WTC11 (cell line): Measurements from ENCODE around the gene SUPT3H. TPM values are rescaled to one million over a fixed set of nuclear protein-coding genes. Genes with fewer than 3 reads are reported as not detected.

Experiments
- ATAC-seq: fragments of 200-7000 bp; cut with Tn5 transposase; 2 replicates; pipeline ENCODE4 v1.10.0; 2021; ENCODE audit warnings: mild to moderate bottlenecking, moderate library complexity
- CTCF ChIA-PET: fragments of 300-600 bp; sonication (Branson Sonifier 250); formaldehyde crosslinking; loops from one replicate; lab custom pipeline; 2021; ENCODE audit warnings: antibody characterized with exemption; lab: Charles Lee
- POLR2A ChIA-PET: fragments of 350-600 bp; sonication (Branson Sonifier 250); formaldehyde crosslinking; loops from one replicate; lab custom pipeline; 2021; ENCODE audit warnings: antibody characterized with exemption; lab: Charles Lee
- DNase-seq: peaks from one replicate; pipeline ENCODE4 v3.0.0; 2021; ENCODE audit warnings: low spot score
- H3K27ac Mint-ChIP-seq: 2 replicates; pipeline ENCODE4 v1.8.0; 2021; ENCODE audit warnings: mixed read lengths
- H3K27me3 Mint-ChIP-seq: 2 replicates; pipeline ENCODE4 v1.8.0; 2021; ENCODE audit warnings: low read depth, mild to moderate bottlenecking, moderate library complexity, mixed read lengths
- H3K36me3 Mint-ChIP-seq: 2 replicates; pipeline ENCODE4 v1.8.0; 2021; ENCODE audit warnings: mixed read lengths
- H3K4me1 Mint-ChIP-seq: 2 replicates; pipeline ENCODE4 v1.8.0; 2022; ENCODE audit warnings: mixed read lengths
- H3K4me3 Mint-ChIP-seq: 2 replicates; pipeline ENCODE4 v1.8.0; 2021; ENCODE audit warnings: mild to moderate bottlenecking, moderate library complexity, mixed read lengths
- H3K9me3 Mint-ChIP-seq: 2 replicates; pipeline ENCODE4 v1.8.0; 2021; ENCODE audit warnings: mixed read lengths
- GABPB1 ChIP-seq: sonication (generic); formaldehyde crosslinking; IDR thresholded peaks from 2 replicates; pipeline ENCODE4 v1.8.1; 2023; ENCODE audit warnings: mild to moderate bottlenecking, missing genetic modification reagents
- JAZF1 ChIP-seq: fragments of 250-450 bp; sonication (Bioruptor Pico); IDR thresholded peaks from 2 replicates; pipeline ENCODE4 v1.9.0; 2021; ENCODE audit warnings: moderate library complexity, mild to moderate bottlenecking, inconsistent platforms
- NFE2L1 ChIP-seq: sonication (generic); formaldehyde crosslinking; IDR thresholded peaks from 2 replicates; pipeline ENCODE4 v1.8.1; 2023; ENCODE audit warnings: missing genetic modification reagents
- PRRX2 ChIP-seq: fragments of 250-450 bp; sonication (Bioruptor Pico); IDR thresholded peaks from 2 replicates; pipeline ENCODE4 v1.8.0; 2021; ENCODE audit warnings: mild to moderate bottlenecking
- RELA ChIP-seq: sonication (generic); formaldehyde crosslinking; IDR thresholded peaks from 2 replicates; pipeline ENCODE4 v1.8.1; 2022; ENCODE audit warnings: missing genetic modification reagents, mild to moderate bottlenecking, borderline replicate concordance
- RORB ChIP-seq: fragments of 250-450 bp; sonication (Bioruptor Pico); IDR thresholded peaks from 2 replicates; pipeline ENCODE4 v1.9.0; 2021; ENCODE audit warnings: mild to moderate bottlenecking
- SP1 ChIP-seq: sonication (generic); formaldehyde crosslinking; conservative IDR thresholded peaks from 2 replicates; pipeline ENCODE4 v1.8.1; 2022; ENCODE audit warnings: missing genetic modification reagents
- TEAD1 ChIP-seq: sonication (generic); formaldehyde crosslinking; IDR thresholded peaks from 2 replicates; pipeline ENCODE4 v1.8.0; 2022; ENCODE audit warnings: mild to moderate bottlenecking, missing genetic modification reagents
- TP53 ChIP-seq: sonication (generic); formaldehyde crosslinking; IDR thresholded peaks from 2 replicates; pipeline ENCODE4 v1.8.1; 2023; ENCODE audit warnings: mild to moderate bottlenecking, missing genetic modification reagents
- ZBTB21 ChIP-seq: sonication (generic); formaldehyde crosslinking; IDR thresholded peaks from 2 replicates; pipeline ENCODE4 v1.8.1; 2023; ENCODE audit warnings: mild to moderate bottlenecking, missing genetic modification reagents, borderline replicate concordance
- ZNF219 ChIP-seq: sonication (generic); formaldehyde crosslinking; IDR thresholded peaks from 2 replicates; pipeline ENCODE4 v1.8.0; 2023; ENCODE audit warnings: missing genetic modification reagents, mild to moderate bottlenecking, borderline replicate concordance
- ZNF317 ChIP-seq: sonication (generic); formaldehyde crosslinking; IDR thresholded peaks from 2 replicates; pipeline ENCODE4 v1.8.1; 2023; ENCODE audit warnings: low read depth, mild to moderate bottlenecking, moderate library complexity, missing genetic modification reagents, borderline replicate concordance
- ZNF396 ChIP-seq: fragments of 250-450 bp; sonication (Bioruptor Pico); IDR thresholded peaks from 2 replicates; pipeline ENCODE4 v1.8.0; 2021; ENCODE audit warnings: mild to moderate bottlenecking, moderate library complexity, borderline replicate concordance
- ZNF416 ChIP-seq: fragments of 250-450 bp; sonication (Bioruptor Pico); IDR thresholded peaks from 2 replicates; pipeline ENCODE4 v1.9.0; 2021; ENCODE audit warnings: mild to moderate bottlenecking, inconsistent platforms
- total RNA-seq: library from RNA; stranded (reverse); gene quantifications from 3 replicates; pipeline ENCODE4 v1.2.3, GENCODE V29; 2021
- TF ChIP-seq, protein P1 (sequence below): sonication (generic); formaldehyde crosslinking; IDR thresholded peaks from 2 replicates; pipeline ENCODE4 v1.8.1; 2022; ENCODE audit warnings: low read depth, missing genetic modification reagents, borderline replicate concordance
- TF ChIP-seq, protein P2 (sequence below): sonication (generic); formaldehyde crosslinking; conservative IDR thresholded peaks from 2 replicates; pipeline ENCODE4 v1.8.1; 2022; ENCODE audit warnings: mild to moderate bottlenecking, missing genetic modification reagents
- TF ChIP-seq, protein P3 (sequence below): fragments of 250-450 bp; sonication (Bioruptor Pico); IDR thresholded peaks from 2 replicates; pipeline ENCODE4 v1.9.0; 2021; ENCODE audit warnings: mild to moderate bottlenecking, borderline replicate concordance
- TF ChIP-seq, protein P4 (sequence below): sonication (generic); formaldehyde crosslinking; IDR thresholded peaks from 2 replicates; pipeline ENCODE4 v1.8.1; 2022; ENCODE audit warnings: mild to moderate bottlenecking, moderate library complexity, missing genetic modification reagents
- TF ChIP-seq, protein P5 (sequence below): fragments of 250-450 bp; sonication (Bioruptor Pico); IDR thresholded peaks from 2 replicates; pipeline ENCODE4 v1.9.0; 2021; ENCODE audit warnings: moderate library complexity, mild to moderate bottlenecking, inconsistent platforms, borderline replicate concordance
- TF ChIP-seq, protein P6 (sequence below): sonication (generic); formaldehyde crosslinking; IDR thresholded peaks from 2 replicates; pipeline ENCODE4 v1.8.0; 2023; ENCODE audit warnings: missing genetic modification reagents

Gene SUPT3H
- total RNA-seq, 1 experiment from 2014 or later, result 15.3 TPM

DNA sequence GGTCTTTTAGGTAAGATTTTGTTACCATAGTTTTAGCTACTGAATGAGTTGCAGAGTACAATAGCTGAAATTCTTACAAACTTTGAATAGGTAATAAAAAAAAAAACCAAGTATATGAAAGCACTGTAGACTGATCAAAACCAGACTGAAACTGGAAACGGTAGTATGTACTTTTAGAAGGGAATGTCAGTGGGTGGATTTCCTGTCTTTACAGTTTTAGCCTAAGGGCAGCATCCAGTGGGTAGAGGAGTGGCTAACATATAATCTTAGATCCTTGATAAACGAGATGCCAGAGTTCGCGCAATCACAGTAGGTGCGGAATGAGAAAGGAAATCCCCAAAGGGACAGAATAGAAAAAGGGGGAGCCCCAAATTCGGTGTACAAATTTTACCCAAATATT lies 435.5 kb downstream of the SUPT3H start (continued):
- TF ChIP-seq, protein P1, sequence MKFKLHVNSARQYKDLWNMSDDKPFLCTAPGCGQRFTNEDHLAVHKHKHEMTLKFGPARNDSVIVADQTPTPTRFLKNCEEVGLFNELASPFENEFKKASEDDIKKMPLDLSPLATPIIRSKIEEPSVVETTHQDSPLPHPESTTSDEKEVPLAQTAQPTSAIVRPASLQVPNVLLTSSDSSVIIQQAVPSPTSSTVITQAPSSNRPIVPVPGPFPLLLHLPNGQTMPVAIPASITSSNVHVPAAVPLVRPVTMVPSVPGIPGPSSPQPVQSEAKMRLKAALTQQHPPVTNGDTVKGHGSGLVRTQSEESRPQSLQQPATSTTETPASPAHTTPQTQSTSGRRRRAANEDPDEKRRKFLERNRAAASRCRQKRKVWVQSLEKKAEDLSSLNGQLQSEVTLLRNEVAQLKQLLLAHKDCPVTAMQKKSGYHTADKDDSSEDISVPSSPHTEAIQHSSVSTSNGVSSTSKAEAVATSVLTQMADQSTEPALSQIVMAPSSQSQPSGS (CRISPR knock-in tag), result no peak

DNA sequence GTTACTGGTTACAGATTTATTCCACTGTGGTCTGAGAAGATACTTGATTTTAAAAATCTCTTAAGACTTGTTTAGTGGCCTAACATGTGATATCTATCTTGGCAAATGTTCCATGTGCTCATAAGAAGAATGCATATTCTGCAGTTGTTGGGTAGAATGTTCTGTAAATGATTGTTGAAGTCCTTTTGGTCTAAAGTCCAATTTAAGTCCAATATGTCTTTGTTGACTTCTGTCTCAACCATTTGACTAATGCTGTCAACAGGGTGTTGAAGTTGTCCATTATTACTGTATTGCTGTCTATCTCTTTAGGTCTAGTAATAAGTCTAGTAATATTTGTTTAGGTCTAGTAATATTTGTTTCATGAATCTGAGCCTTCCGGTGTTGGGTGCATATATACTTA lies 437.4 kb downstream of the SUPT3H start:
- Mint-ChIP-seq H3K4me1 (peaks cover 15% of the 10 kb centered on the region), H3K4me3 (no peak overlapping the region)
- TF ChIP-seq GABPB1 (CRISPR knock-in tag) (peak; percentile 15; the same call in 1 of the 2 replicates), JAZF1 (CRISPR knock-in tag) (no peak)
- TF ChIP-seq, all 79 proteins: peak for 1
- ATAC-seq (no peak), DNase-seq (no peak)
- Mint-ChIP-seq H3K27me3 (no peaks in the 10 kb centered on the region), H3K9me3 (peaks cover 7% of the 10 kb centered on the region), H3K36me3 (peaks cover 4% of the 10 kb centered on the region), H3K27ac (no peak overlapping the region)
- CTCF ChIA-PET, result no interaction called here
- POLR2A ChIA-PET, result no interaction called here

DNA sequence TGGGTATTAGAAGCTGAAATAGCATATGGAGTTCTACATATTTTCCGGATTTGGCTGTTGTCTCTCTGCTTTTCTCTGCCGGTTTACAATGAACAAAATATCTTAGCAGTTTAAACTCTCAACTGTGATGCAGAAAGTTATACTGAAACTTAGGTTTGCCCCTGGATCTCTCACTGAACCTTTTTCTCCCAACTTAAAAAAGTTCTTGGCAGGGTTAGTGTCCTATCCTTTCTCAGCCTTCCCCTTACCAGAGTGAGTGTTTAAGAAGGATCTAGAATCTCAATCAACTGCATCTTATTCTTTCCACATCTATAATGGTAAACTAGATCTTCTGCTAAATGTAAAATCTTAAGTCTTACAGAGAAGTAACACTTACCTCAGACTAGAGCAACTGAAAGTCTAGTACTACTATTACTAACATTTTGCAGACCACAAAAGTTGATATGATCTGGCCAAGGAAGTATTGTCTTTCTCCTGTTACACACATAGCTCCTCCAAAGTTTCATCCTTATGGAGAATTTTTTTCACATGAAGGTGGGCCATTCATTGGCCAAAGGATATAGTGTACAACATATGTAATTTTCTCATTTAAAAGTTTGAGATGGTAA lies 441.9 kb downstream of the SUPT3H start:
- Mint-ChIP-seq H3K9me3 (no peaks in the 10 kb centered on the region), H3K4me3 (no peak overlapping the region)
- CTCF ChIA-PET, result no interaction called here

More for the DNA sequence above, 441.9 kb downstream of the SUPT3H start:
- TF ChIP-seq, protein P2, sequence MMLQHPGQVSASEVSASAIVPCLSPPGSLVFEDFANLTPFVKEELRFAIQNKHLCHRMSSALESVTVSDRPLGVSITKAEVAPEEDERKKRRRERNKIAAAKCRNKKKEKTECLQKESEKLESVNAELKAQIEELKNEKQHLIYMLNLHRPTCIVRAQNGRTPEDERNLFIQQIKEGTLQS (CRISPR knock-in tag), result no peak
- no peak for TF ChIP-seq TEAD1
- no peak for TF ChIP-seq RELA (CRISPR knock-in tag)
- no peak for TF ChIP-seq SP1 (CRISPR knock-in tag)
- TF ChIP-seq, protein P3, sequence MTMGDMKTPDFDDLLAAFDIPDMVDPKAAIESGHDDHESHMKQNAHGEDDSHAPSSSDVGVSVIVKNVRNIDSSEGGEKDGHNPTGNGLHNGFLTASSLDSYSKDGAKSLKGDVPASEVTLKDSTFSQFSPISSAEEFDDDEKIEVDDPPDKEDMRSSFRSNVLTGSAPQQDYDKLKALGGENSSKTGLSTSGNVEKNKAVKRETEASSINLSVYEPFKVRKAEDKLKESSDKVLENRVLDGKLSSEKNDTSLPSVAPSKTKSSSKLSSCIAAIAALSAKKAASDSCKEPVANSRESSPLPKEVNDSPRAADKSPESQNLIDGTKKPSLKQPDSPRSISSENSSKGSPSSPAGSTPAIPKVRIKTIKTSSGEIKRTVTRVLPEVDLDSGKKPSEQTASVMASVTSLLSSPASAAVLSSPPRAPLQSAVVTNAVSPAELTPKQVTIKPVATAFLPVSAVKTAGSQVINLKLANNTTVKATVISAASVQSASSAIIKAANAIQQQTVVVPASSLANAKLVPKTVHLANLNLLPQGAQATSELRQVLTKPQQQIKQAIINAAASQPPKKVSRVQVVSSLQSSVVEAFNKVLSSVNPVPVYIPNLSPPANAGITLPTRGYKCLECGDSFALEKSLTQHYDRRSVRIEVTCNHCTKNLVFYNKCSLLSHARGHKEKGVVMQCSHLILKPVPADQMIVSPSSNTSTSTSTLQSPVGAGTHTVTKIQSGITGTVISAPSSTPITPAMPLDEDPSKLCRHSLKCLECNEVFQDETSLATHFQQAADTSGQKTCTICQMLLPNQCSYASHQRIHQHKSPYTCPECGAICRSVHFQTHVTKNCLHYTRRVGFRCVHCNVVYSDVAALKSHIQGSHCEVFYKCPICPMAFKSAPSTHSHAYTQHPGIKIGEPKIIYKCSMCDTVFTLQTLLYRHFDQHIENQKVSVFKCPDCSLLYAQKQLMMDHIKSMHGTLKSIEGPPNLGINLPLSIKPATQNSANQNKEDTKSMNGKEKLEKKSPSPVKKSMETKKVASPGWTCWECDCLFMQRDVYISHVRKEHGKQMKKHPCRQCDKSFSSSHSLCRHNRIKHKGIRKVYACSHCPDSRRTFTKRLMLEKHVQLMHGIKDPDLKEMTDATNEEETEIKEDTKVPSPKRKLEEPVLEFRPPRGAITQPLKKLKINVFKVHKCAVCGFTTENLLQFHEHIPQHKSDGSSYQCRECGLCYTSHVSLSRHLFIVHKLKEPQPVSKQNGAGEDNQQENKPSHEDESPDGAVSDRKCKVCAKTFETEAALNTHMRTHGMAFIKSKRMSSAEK, result no peak
- TF ChIP-seq ZNF317 (CRISPR knock-in tag), result no peak
- no peak for TF ChIP-seq NFE2L1 (CRISPR knock-in tag)
- TF ChIP-seq, protein P1 (CRISPR knock-in tag), result no peak
- TF ChIP-seq, protein P4, sequence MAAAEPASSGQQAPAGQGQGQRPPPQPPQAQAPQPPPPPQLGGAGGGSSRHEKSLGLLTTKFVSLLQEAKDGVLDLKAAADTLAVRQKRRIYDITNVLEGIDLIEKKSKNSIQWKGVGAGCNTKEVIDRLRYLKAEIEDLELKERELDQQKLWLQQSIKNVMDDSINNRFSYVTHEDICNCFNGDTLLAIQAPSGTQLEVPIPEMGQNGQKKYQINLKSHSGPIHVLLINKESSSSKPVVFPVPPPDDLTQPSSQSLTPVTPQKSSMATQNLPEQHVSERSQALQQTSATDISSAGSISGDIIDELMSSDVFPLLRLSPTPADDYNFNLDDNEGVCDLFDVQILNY (CRISPR knock-in tag), result no peak
- no peak for TF ChIP-seq ZBTB21 (CRISPR knock-in tag)
- no peak for TF ChIP-seq RORB (CRISPR knock-in tag)
- no peak for TF ChIP-seq ZNF396 (CRISPR knock-in tag)
- TF ChIP-seq, protein P5, sequence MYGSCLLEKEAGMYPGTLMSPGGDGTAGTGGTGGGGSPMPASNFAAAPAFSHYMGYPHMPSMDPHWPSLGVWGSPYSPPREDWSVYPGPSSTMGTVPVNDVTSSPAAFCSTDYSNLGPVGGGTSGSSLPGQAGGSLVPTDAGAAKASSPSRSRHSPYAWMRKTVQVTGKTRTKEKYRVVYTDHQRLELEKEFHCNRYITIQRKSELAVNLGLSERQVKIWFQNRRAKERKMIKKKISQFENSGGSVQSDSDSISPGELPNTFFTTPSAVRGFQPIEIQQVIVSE, result no peak
- TF ChIP-seq TP53, result no peak
- TF ChIP-seq PRRX2 (CRISPR knock-in tag), result no peak
- TF ChIP-seq ZNF416 (CRISPR knock-in tag), result no peak
- TF ChIP-seq JAZF1 (CRISPR knock-in tag), result no peak
- TF ChIP-seq ZNF219 (CRISPR knock-in tag), result no peak
- TF ChIP-seq, protein P6, sequence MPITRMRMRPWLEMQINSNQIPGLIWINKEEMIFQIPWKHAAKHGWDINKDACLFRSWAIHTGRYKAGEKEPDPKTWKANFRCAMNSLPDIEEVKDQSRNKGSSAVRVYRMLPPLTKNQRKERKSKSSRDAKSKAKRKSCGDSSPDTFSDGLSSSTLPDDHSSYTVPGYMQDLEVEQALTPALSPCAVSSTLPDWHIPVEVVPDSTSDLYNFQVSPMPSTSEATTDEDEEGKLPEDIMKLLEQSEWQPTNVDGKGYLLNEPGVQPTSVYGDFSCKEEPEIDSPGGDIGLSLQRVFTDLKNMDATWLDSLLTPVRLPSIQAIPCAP (CRISPR knock-in tag), result no peak
- ATAC-seq (no peak), DNase-seq (no peak)
- POLR2A ChIA-PET, result no interaction called here
- H3K27me3 Mint-ChIP-seq, result no peaks in the 10 kb centered on the region
- H3K27ac Mint-ChIP-seq, result no peak overlapping the region
- H3K4me1 Mint-ChIP-seq, result peaks cover 8% of the 10 kb centered on the region
- H3K36me3 Mint-ChIP-seq, result no peaks in the 10 kb centered on the region
